HuH-7 (cell line): ENCODE results near the gene PTPRB.

ENCODE experiments used
- DNase-seq: peaks from one replicate; pipeline ENCODE4 v3.0.0; 2011; ENCODE audit warnings: low spot score

The PTPRB gene

DNA sequence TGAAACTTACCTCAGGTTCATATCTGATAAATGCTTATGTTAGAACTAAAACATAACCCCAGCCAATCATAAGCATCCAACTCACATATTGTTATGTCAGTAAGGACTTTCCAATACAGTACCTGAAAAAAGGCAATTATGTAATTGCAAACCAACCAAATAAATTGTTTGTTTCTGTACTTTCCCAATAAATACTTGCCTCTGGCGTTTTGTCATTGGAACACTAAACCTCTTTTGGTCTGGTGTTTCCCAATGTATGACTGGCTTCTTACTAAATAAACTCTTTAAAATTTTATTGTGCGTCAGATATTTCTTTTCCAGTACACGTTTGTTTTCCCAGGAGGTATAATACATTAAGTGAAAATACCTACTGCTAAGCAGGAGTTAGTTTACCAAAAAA, 6.7 kb upstream of the PTPRB start:
- DNase-seq, result no peak

GRCh38 chr12:70641691-70642090, 4.5 kb upstream of the PTPRB start:
- no peak for DNase-seq

GRCh38 chr12:70640901-70641300, 3.7 kb upstream of the PTPRB start:
- DNase-seq, result no peak

GRCh38 chr12:70639535-70639934, 2.3 kb upstream of the PTPRB start:
- no peak for DNase-seq

DNA sequence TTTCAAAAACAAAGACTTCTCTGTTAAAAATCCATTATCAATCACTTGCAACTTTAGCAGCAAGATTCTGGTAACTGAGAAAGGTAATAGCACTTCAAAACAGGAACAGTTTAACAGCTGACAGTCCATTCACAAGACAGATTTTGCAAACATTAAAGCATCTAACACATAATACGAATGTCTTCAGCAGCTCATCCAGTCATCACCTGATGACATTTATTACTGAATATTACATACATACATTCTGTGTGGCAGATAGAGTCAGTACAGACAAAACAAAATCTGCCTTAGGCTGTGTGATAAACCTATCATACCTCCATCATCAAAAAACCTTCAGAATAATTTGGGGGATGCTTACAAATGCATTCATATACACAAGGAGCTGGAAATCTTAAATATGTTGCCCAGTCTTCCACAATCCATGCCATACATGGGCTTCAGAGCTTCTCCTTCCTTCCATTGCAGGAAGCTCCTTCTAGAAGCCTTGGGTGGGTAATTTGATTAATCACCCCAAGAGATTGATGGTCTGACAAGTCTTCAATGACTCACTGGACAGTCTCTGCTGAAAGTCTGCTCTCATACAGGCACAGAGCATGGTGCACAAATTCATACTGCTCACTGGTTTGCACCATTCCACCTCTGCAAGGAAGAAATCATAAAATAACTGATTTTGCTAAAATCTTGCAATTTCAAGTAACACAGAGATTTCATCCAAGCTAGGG, 1.6 kb upstream of the PTPRB start:
- no peak for DNase-seq

DNA sequence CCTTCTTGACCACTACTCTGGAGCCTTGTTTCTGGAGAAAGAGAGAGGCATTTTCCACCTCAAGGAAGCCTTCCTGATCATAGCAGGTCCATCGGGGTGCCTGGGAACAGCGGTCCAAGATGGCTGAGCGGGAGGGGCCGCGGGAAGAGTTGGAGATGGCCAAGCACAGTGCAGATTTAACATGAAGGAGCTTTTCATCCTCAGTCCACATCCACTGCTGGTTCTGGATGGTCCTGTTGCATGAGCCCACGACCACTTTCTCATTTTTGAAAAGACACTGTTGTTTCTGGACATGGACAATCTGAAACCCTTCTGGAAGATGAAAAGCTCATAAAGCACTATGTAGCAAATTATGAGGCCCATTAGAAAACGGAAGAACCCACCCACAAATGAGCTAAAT, 1.5 kb downstream of the PTPRB start:
- no peak for DNase-seq

DNA sequence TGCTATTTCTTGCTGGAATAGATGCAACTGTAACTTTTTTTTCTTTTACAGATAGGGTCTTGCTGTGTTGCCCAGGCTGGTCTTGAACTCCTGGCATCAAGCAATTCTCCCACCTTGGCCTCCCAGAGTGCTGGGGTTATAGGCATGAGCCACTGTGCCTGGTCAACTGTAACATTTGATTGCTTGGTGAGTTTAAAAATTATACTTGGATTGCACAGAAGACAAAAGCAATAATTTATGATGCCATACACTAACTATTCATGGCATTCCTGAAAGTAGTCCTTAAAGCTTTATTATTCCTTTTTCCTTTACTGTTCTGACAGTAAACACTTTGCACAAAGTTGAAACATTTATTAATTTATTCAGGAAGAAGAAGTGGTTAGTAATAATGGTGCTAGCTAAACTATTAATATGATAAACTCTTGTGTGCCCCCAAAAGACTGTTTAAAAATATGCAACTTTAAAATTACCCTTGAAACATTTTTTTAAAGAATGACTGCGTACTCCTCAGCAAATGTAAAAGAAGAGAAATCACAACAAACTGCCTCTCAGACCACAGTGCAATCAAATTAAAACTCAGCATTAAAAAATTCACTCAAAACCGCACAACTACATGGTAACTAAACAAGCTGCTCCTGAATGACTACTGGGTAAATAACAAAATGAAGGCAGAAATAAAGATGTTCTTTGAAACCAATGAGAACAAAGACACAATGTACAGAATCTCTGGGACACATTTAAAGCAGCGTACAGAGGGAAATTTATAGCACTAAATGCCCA, 8.3 kb downstream of the PTPRB start:
- no peak for DNase-seq

- DNase-seq, result no peak
These were observed 9.6 kb downstream of the PTPRB start for GRCh38 chr12:70627677-70628076.

GRCh38 chr12:70626180-70626579, 11.0 kb downstream of the PTPRB start:
- DNase-seq, result no peak

DNA sequence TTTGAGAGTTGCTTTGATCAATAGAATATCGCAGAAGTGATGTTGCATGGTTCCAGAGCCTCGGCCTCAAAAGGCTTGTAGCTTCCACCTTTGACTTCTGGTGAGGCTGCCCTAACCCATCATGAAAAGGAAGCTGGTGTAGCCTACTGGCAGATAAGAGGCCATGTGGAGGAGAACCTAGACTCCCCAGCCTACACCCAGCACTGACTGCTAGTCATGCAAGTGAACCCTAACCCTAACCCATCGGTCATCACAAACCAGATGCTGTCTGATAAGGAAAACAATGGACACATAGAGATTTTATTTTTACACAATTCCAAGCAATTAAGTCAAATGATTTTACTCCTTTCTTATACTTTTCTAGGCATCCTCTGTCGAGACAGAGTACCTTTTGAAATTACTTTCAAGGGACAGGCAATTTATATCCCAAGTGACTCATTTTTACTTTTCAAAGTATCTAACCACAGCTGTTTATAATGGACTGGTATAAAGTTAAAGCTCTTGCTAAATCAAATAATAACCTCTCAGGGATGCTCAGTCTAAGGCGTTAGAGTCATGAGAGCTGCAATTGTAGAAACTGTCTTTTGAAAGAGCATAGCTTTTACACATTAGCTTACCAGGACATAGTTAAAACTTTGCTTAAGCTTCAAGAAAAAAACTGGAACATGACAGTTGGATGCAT, 17.6 kb downstream of the PTPRB start:
- DNase-seq, result no peak

DNA sequence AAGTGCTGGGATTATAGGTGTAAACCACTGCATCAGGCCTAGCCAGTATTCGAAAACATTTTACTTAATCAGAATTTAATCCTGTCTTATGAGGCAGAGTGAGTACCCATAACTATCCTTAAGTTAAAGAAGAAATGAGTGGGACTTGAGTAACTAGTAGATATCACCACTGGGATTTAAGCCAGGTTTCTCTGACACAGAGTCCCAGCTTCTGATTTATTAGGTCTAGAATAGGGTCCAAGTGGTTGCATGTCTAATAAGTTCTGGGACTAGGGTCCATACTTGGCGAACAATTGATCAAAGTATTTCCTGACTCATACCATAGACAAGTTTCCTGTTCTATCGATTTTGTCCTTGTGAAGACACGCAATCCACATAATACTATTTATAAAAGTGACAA, 18.9 kb downstream of the PTPRB start:
- DNase-seq, result no peak

- no peak for DNase-seq
These were observed 19.8 kb downstream of the PTPRB start for GRCh38 chr12:70617450-70617849.

DNA sequence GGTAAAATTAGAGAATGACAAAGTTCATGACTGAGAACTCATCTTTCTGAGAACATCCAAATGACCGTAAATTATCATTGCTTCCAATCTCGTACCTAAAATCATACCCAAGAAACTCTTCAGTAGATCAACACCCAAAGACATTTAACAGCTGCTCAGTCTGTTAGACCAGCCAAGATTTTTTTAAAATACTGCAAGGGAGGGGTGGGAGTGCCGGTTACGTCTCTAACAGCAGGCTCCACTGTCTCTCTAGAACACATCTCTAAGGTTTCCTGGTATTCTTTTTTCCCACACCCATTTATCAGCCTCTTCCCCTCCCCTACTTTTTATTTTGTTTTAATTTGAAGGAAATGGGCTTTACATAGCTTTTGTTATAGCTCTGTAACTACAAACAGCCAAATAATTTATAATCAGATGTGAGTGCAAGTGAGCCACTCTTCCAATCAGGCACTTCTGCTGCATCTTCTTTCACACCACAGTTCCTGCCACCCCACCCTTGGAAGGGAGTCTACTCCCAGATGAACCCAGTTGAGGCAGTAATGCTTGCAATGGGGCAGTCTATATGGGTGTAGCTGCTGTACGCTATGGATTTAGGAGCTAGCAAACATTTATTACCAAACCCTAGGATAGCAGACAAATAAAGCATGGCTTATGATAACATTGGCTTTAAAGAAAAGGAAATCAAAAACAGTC, 21.9 kb downstream of the PTPRB start:
- no peak for DNase-seq

- peak; percentile 54 for DNase-seq
These were observed 27.3 kb downstream of the PTPRB start for GRCh38 chr12:70609739-70610491.

GRCh38 chr12:70609203-70609602, 28.0 kb downstream of the PTPRB start:
- peak; percentile 20 for DNase-seq

DNA sequence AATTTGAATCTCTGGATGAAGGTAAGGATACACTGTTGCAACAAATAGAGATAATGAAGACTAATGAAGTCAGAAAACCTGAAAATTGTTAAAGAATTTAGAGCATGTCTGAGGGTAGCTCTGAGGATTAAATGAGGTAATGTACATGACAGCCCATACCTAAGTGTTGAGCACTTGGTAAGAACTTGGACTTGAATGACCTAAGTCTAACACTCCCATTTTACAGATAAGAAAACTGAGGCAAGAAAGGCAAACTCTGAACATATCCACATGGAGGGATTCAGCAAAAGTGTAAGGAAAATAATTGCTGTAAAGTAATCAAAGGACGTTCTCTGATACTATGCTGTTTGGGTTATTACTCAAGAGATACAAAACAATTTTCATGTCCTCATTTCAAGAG, 29.0 kb downstream of the PTPRB start:
- no peak for DNase-seq

- no peak for DNase-seq
These were observed 30.1 kb downstream of the PTPRB start for GRCh38 chr12:70607107-70607506.

GRCh38 chr12:70605976-70606375, 31.3 kb downstream of the PTPRB start:
- DNase-seq, result no peak

- no peak for DNase-seq
These were observed 32.6 kb downstream of the PTPRB start for GRCh38 chr12:70604662-70605061.

GRCh38 chr12:70603044-70603443, 34.2 kb downstream of the PTPRB start:
- DNase-seq, result no peak

DNA sequence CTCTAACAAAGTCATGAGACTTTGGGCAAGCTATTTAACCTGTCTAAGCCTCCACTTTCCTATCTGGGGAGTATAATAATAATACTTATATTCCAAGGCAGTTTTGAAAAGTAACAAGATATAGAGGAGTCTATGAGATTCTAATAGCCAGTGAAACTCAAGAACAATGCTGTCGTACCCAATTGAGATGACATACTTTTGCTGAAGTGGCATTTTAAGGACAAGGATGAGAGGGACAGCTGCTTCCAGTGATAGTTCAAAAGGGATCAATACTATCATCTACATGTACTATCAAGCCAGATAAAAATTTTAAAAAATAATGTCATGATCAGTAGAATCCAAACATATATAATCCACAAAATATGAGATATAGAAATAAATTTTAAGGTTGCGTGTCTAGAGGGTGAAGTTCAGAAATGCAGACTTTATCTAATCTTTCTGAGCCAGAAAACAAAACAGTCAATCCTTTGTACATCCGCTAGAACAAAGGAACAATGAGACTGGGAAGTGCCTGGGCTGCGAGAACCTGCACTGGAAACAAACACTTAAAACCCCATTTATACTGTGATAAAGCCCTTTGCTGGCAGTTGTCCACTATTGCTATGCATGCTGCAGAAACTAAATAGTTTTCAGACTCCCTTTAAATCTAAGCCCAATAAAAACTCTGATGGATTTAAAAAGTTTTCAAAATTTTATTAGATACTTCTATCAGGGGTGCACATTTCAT, 38.6 kb downstream of the PTPRB start:
- no peak for DNase-seq
